OCI-LY7 (cell line): Measurements from ENCODE around the gene AIFM3. TPM values are rescaled to one million over a fixed set of nuclear protein-coding genes. Genes with fewer than 3 reads are reported as not detected.

Experiments used
- BruUV-seq: library from RNA; stranded (reverse); fragments of 400-500 nt; replicated peaks from 2 replicates; lab custom pipeline; 2021; lab: Mats Ljungman, UMichigan
- CTCF ChIA-PET: fragments of 300-600 bp; sonication (Branson Sonifier 250); formaldehyde crosslinking; loops from one replicate; lab custom pipeline; 2022; ENCODE audit warnings: antibody characterized with exemption; ENCODE audit not compliant: unreplicated experiment; lab: Charles Lee
- POLR2A ChIA-PET: fragments of 300-600 bp; sonication (Branson Sonifier 250); formaldehyde crosslinking; loops from one replicate; lab custom pipeline; 2022; ENCODE audit warnings: antibody characterized with exemption; lab: Charles Lee
- DNase-seq: peaks from one replicate; pipeline ENCODE4 v3.0.0-alpha.2; 2015; ENCODE audit warnings: low spot score
- H2AFZ ChIP-seq: fragments of 200-600 bp; sonication (generic), shearing (Covaris generic); 2 replicates; pipeline ENCODE4 v1.6.1; 2014; ENCODE audit warnings: mild to moderate bottlenecking, antibody characterized with exemption, low read length, moderate library complexity
- H3K27ac ChIP-seq: fragments of 200-600 bp; sonication (generic); 2 replicates; pipeline ENCODE4 v1.5.1; 2014; ENCODE audit warnings: mixed run types, low read depth, mild to moderate bottlenecking, moderate library complexity, low read length, inconsistent platforms; ENCODE audit not compliant: poor library complexity, severe bottlenecking
- H3K36me3 ChIP-seq: fragments of 200-600 bp; sonication (generic); 2 replicates; pipeline ENCODE4 v1.6.1; 2014; ENCODE audit warnings: mild to moderate bottlenecking, antibody characterized with exemption, low read length, moderate library complexity, mixed read lengths; ENCODE audit not compliant: insufficient read depth
- H3K4me1 ChIP-seq: fragments of 200-600 bp; sonication (generic); 2 replicates; pipeline ENCODE4 v1.5.1; 2014; ENCODE audit warnings: mild to moderate bottlenecking, low read length; ENCODE audit not compliant: insufficient read depth, poor library complexity, severe bottlenecking
- H3K4me2 ChIP-seq: fragments of 200-600 bp; sonication (generic); 2 replicates; pipeline ENCODE4 v1.6.1; 2014; ENCODE audit warnings: mild to moderate bottlenecking, low read length
- H3K4me3 ChIP-seq: fragments of 200-600 bp; sonication (generic); 2 replicates; pipeline ENCODE4 v1.5.1; 2014; ENCODE audit warnings: mild to moderate bottlenecking, low read depth, low read length; ENCODE audit not compliant: poor library complexity, severe bottlenecking
- H3K79me2 ChIP-seq: fragments of 200-600 bp; sonication (generic); 2 replicates; pipeline ENCODE4 v1.6.1; 2016; ENCODE audit warnings: low read depth, mild to moderate bottlenecking, low read length, moderate library complexity, mixed read lengths; ENCODE audit not compliant: insufficient read depth
- H3K9me2 ChIP-seq: fragments of 200-600 bp; sonication (generic); 2 replicates; pipeline ENCODE4 v1.6.1; 2016; ENCODE audit warnings: mild to moderate bottlenecking, low read length, mixed read lengths; ENCODE audit not compliant: insufficient read depth
- H3K9me3 ChIP-seq: fragments of 200-600 bp; sonication (generic); 2 replicates; pipeline ENCODE4 v1.6.1; 2014; ENCODE audit warnings: mild to moderate bottlenecking, mixed run types, low read length, mixed read lengths
- H4K20me1 ChIP-seq: fragments of 200-600 bp; sonication (generic); 2 replicates; pipeline ENCODE4 v1.6.1; 2014; ENCODE audit warnings: mild to moderate bottlenecking, antibody characterized with exemption, low read length, moderate library complexity, mixed read lengths; ENCODE audit not compliant: insufficient read depth
- CTCF ChIP-seq: fragments of 200-600 bp; sonication (generic); conservative IDR thresholded peaks from 2 replicates; pipeline ENCODE4 v1.5.1; 2014; ENCODE audit warnings: mild to moderate bottlenecking, antibody characterized with exemption, low read length, moderate library complexity, mixed read lengths
- EZH2phosphoT487 ChIP-seq: fragments of 200-600 bp; sonication (generic); IDR thresholded peaks from 2 replicates; pipeline ENCODE4 v1.6.1; 2018; ENCODE audit warnings: low read depth, borderline replicate concordance, mild to moderate bottlenecking, mixed run types, antibody characterized with exemption, low read length, moderate library complexity, mixed read lengths
- intact Hi-C: fragments of 100-400 bp; cut with micrococcal nuclease; formaldehyde crosslinking; loops from one replicate; pipeline ENCODE4 v1.10.0; 2022; ENCODE audit not compliant: unreplicated experiment
- total RNA-seq, 2 experiments: library from RNA; depleted of rRNA in 1 of 2; stranded (reverse); fragments of >200 nt in 1 of 2; shearing (Covaris generic) in 1 of 2; gene quantifications; 2 replicates each; pipeline ENCODE4 v1.2.3, GENCODE V29; 2014 to 2022

The AIFM3 gene
- total RNA-seq, 2 experiments from 2014 or later, result 0.47 TPM; not detected in 1

- DNase-seq, result no peak
- no peaks in the 10 kb centered on the region for H3K9me2 ChIP-seq
- H3K4me1 ChIP-seq, result no peaks in the 10 kb centered on the region
- H2AFZ ChIP-seq, result no peak overlapping the region
- no peaks in the 10 kb centered on the region for H3K9me3 ChIP-seq
- TF ChIP-seq CTCF (no peak), EZH2phosphoT487 (no peak)
- ChIA-PET CTCF (interaction anchor here (0.6 kb wide), 1 partner anchor 12 kb away, joined by 3 read pairs; no protein-coding TSS in a partner anchor), POLR2A (no interaction called here)
- no peak overlapping the region for H3K4me2 ChIP-seq
- no peak overlapping the region for H3K4me3 ChIP-seq
- H4K20me1 ChIP-seq, result no peaks in the 10 kb centered on the region
- intact Hi-C loops, result no loop called here
- no peak overlapping the region for H3K27ac ChIP-seq
- no TSS peak for BruUV-seq
- H3K79me2 ChIP-seq, result no peaks in the 10 kb centered on the region
- peaks cover 15% of the 10 kb centered on the region; the same call in 1 of the 2 replicates for H3K36me3 ChIP-seq
Observed at GRCh38 chr22:20992056-20992442, 25.0 kb downstream of the AIFM3 start.

- H3K4me2 ChIP-seq, result no peak overlapping the region
- H3K9me2 ChIP-seq, result no peaks in the 10 kb centered on the region
- POLR2A ChIA-PET, result no interaction called here
- H3K9me3 ChIP-seq, result no peaks in the 10 kb centered on the region
- CTCF ChIA-PET, result no interaction called here
- H3K27ac ChIP-seq, result no peak overlapping the region
- peaks cover 18% of the 10 kb centered on the region for H3K36me3 ChIP-seq
- H3K4me1 ChIP-seq, result no peaks in the 10 kb centered on the region
- TF ChIP-seq CTCF, result no peak
- no peak for TF ChIP-seq EZH2phosphoT487
- H3K79me2 ChIP-seq, result no peaks in the 10 kb centered on the region
- no peak overlapping the region for H2AFZ ChIP-seq
- intact Hi-C loops, result no loop called here
- no peaks in the 10 kb centered on the region for H4K20me1 ChIP-seq
- DNase-seq, result no peak
- H3K4me3 ChIP-seq, result no peak overlapping the region
- BruUV-seq, result no TSS peak
Observed at GRCh38 chr22:20992456-20993303, 25.6 kb downstream of the AIFM3 start.
